Retinal pigment epithelial cell (primary cell): Measurements from ENCODE around the gene TTC32.

Source experiments
- DNase-seq: peaks from one replicate; pipeline ENCODE4 v3.0.0-alpha.2; 2010; ENCODE audit warnings: low read depth
- H3K4me3 ChIP-seq: 2 replicates; pipeline ENCODE4 v1.5.1; 2011; ENCODE audit warnings: mild to moderate bottlenecking, low read length, control low read depth, moderate library complexity
- TF ChIP-seq, protein P1 (sequence below): conservative IDR thresholded peaks from 2 replicates; pipeline ENCODE4 v1.5.1; 2011; ENCODE audit warnings: low read depth, low read length, control low read depth, inconsistent platforms

Gene TTC32

DNA sequence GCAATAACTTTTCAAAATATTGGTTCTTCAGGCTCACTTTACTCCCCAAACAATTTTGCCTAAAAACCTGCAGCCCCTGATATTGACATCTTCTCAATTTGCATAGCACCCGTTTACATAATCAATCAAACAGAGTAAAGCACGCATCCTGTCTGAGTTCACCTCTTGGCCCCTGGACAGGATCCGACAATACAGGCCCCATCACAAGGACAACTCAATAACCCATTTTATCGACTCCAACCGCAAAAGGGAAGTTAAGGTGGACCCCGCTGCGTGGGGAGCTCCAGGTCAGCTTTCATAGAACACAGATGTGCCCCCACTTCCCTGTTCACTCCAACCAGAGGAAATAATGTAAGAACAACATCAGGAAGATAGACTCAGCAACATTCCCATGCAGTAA, 44.7 kb downstream of the TTC32 start:
- H3K4me3 ChIP-seq, result no peak overlapping the region
- DNase-seq, result no peak
- TF ChIP-seq, protein P1, sequence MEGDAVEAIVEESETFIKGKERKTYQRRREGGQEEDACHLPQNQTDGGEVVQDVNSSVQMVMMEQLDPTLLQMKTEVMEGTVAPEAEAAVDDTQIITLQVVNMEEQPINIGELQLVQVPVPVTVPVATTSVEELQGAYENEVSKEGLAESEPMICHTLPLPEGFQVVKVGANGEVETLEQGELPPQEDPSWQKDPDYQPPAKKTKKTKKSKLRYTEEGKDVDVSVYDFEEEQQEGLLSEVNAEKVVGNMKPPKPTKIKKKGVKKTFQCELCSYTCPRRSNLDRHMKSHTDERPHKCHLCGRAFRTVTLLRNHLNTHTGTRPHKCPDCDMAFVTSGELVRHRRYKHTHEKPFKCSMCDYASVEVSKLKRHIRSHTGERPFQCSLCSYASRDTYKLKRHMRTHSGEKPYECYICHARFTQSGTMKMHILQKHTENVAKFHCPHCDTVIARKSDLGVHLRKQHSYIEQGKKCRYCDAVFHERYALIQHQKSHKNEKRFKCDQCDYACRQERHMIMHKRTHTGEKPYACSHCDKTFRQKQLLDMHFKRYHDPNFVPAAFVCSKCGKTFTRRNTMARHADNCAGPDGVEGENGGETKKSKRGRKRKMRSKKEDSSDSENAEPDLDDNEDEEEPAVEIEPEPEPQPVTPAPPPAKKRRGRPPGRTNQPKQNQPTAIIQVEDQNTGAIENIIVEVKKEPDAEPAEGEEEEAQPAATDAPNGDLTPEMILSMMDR, result no peak

DNA sequence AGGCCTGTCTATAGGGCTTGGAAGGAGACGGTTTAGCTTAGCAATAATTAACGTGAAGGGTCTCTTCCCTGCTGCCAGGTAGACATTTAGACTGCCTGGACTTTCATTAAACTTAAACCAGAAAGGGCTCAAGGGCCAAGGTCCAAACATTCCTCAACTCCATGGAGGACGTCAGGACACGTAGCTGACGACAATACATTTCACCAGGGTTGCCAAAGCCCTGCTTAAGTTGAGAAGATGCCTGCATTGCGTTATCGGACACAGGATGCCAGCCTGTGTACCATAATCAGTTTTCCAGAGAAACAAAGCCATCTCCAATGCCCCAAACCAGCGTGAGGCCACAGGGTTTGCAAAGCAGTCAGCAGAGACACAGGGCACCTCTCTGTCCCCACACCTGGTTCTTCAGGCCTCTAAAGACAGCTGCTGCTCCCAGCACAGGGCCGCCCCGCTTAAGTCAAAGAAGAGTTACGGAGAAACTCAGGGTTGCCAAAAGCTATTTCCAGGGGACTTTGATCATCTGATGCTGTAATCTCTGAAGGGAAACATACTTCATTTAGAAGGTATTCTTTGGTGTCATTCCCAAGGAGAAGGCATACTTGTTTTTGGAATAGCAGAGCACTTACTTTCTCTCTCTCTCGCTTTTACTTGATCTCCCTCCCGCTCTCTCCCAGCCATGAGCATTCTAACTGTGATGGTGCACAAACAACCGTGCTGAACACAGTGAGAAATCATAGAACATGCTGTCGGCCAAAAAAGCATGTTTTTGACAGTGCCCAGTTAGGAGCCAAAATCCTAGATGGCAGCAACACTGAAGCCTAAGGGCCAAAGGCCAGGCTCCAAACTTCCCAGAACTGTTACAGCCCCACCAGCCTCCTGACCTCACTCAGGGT, 46.0 kb downstream of the TTC32 start:
- TF ChIP-seq, protein P1, result no peak
- DNase-seq, result no peak
- no peak overlapping the region for H3K4me3 ChIP-seq

DNA sequence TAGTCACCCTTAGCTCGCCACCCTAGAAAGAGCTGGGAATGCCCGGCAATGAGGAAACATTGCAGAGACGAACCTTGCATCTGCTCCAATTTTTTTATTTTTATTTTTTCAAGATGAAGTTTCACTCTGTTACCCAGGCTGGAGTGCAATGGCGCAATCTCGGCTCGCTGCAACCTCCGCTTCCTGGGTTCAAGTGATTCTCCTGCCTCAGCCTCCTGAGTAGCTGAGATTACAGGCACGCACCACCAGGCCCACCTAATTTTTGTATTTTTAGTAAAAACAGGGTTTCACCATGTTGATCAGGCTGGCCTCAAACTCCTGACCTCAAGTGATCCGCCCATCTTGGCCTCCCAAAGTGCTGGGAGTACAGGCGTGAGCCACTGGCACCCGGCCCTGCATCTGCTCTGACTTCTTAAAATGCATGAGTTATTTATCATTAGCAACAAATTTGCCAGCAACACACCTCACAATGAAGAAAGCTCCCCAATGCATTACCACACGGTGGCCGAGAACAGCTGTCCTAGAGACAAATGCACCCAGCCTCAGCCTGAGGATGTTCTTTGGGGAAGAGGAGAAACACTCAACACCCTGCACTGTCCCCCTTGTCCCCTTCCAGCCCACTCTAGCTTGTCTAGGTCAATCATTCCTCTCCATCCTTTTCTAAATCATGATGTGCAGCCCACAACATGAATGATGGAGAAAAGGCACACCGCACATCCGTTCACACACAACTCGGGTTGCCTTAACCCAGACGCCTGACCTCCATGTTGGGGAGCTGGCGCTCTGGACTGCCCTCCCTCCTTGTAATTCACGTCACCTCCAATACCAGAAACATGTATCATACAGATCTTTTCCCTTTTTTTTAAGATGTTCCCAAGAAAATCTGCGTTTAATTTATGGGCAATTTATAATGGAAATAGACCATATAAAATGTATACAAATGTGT, 46.9 kb downstream of the TTC32 start:
- TF ChIP-seq, protein P1, result no peak
- no peak for DNase-seq
- no peak overlapping the region for H3K4me3 ChIP-seq

DNA sequence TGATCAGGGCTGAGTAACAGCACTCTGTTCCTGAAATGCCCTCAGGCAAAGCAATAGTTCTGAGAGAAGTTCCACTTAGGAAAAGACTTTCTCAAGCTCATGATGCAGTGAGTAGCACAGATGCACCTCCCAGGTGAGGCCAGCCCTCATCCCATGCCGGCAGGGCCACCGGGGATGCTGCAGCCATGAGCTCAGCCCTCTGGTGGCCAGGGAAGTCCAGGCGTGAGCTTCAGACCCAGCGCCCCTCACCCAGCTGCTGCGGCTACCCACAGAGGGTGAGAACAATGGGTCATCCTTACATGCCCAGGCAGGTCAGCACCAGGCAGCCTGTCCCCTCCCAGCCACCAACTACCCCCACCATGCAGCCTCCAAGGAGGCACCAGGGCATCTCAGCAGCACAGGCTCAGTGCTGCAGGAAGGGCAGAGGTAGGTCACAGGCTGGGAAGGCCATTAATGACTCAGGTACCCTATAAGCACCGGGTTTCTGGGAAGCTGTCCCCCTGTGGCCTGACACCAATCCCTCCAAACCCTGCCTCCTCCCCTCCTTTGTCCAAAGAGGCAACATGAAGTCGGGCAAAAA, 50.6 kb downstream of the TTC32 start:
- DNase-seq, result no peak
- TF ChIP-seq, protein P1, result peak; percentile 42

DNA sequence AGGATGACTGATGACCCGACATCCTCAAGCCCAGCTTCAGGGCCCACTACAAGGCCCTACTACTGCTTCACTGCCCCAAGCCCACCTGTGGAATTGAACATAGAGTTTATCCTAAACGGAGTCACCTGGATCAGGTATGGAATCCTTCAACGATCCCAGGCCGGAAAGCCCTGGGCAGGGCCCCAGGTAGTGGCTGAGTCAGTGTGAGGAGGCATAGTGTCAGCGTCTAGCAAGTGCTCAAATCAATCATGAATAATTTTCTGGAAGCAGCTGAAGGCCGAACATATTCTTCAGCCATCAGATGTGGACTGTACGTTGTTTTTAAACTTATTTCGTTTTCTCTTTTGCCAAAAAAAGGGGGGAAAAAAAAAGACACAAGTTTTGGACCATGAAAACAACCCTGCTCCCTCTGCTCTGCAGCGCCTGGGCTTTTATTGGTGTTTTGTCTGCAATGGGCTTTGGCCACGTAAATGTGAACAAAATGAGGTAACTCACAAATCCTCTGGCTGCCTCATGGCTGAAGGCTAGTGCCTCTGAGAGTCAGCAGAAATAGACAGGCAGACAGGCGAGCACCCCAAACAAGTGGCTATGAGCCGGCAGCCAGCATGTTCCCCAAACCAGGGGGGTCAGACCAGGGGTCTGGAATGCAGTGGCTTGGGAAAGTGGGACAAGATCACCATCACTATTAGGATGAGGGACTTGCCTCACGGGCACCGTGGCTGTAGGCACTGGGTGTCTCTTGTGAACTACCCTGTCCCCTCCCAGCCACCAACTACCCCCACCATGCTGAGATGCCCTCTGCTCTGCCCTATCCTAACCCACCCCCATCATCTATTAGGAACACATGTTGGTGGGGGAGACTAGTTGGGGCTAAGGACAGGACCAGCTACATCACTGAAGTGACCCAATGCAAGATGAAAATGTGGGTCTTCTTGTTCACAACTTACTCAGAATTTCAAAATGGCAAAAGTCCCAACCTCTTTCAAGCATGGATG, 51.4 kb downstream of the TTC32 start:
- no peak overlapping the region for H3K4me3 ChIP-seq
- TF ChIP-seq, protein P1, result no peak
- DNase-seq, result no peak

More for the DNA sequence above, 50.6 kb downstream of the TTC32 start:
- H3K4me3 ChIP-seq, result no peak overlapping the region

DNA sequence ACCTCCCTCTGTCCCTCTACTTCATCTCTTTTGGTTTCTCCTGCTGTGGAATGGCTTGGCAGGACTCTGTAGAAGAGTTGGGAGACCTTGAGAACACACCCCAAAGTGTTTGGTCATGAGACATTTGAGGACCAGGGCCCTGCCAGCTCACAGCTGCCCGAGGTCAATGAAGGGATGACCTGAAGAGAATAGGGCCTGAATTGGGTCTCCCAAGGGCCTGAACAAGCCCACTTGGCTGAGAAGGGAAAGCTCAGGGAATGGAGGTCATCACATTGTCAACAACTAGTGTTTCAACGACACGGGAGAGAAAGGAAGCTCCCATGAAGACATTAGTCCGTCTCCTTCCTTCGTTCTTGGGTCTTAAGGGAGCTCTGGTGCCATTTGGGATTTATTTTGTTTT, 52.8 kb downstream of the TTC32 start:
- no peak overlapping the region for H3K4me3 ChIP-seq
- no peak for DNase-seq
- TF ChIP-seq, protein P1, result no peak
